NT2/D1 (cell line): ENCODE results near the gene ARHGEF4.

Experiments
- YY1 ChIP-seq: IDR thresholded peaks from 2 replicates; pipeline ENCODE4 v1.6.1; 2011; ENCODE audit not compliant: insufficient read length, insufficient read depth
- ZNF274 ChIP-seq: IDR thresholded peaks from 2 replicates; pipeline ENCODE4 v1.6.1; 2011; ENCODE audit warnings: mild to moderate bottlenecking, low read depth, low read length

- TF ChIP-seq YY1 (no peak), ZNF274 (no peak)
These were observed 23.0 kb upstream of the ARHGEF4 start for GRCh38 chr2:130813722-130814121.
